Stomach (tissue), 4 donors: ENCODE measurements around the gene BMP7.

Source experiments
- EP300 ChIP-seq: sonication (generic); formaldehyde crosslinking; IDR thresholded peaks from one replicate; pipeline ENCODE4 v1.6.1; 2017; ENCODE audit warnings: antibody characterized with exemption
- POLR2A ChIP-seq, 4 donors: fragments of 450-650 bp; IDR thresholded peaks; one replicate each; pipeline ENCODE4 v1.6.1; 2016; ENCODE audit warnings: antibody characterized with exemption in 4 of 4, control low read depth in 2 of 4, mild to moderate bottlenecking in 1 of 4, moderate library complexity in 1 of 4
- POLR2AphosphoS5 ChIP-seq, 3 donors: sonication (generic); formaldehyde crosslinking; IDR thresholded peaks; one replicate each; pipeline ENCODE4 v1.6.1; 2016; ENCODE audit warnings: antibody characterized with exemption in 3 of 3
- TF ChIP-seq, protein P1 (sequence below), 7 experiments: fragments of 450-650 bp in 4 of 7; fragments of 200-600 bp in 3 of 7; sonication (generic) in 3 of 7; IDR thresholded peaks; one replicate each; pipeline ENCODE4 v1.5.1; 2016 to 2019; ENCODE audit warnings: antibody characterized with exemption in 7 of 7, control low read depth in 2 of 7, mild to moderate bottlenecking in 1 of 7

DNA sequence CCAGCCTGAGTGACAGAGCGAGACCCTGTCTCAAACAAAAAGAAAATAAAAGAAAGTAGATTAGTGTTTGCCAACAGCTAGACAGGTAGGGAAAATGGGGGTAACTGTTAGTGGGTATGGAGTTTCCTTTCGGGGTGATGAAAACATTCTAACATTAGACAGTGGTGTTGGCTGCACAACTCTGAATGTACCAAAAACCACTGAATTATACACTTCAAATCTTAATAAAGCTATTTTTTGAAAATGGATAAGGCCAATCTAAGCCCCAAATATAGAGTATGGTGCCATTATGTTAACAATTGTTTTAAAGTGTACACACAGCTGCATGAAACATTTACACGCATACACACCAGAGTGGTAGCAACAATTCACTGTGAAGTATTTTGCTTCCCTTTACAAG, 57.0 kb downstream of the BMP7 start:
- TF ChIP-seq POLR2AphosphoS5 (IDR thresholded peaks at IDR 0.05) (no peak), POLR2A (IDR thresholded peaks at IDR 0.05) (no peak), EP300 (no peak)
- TF ChIP-seq, protein P1, sequence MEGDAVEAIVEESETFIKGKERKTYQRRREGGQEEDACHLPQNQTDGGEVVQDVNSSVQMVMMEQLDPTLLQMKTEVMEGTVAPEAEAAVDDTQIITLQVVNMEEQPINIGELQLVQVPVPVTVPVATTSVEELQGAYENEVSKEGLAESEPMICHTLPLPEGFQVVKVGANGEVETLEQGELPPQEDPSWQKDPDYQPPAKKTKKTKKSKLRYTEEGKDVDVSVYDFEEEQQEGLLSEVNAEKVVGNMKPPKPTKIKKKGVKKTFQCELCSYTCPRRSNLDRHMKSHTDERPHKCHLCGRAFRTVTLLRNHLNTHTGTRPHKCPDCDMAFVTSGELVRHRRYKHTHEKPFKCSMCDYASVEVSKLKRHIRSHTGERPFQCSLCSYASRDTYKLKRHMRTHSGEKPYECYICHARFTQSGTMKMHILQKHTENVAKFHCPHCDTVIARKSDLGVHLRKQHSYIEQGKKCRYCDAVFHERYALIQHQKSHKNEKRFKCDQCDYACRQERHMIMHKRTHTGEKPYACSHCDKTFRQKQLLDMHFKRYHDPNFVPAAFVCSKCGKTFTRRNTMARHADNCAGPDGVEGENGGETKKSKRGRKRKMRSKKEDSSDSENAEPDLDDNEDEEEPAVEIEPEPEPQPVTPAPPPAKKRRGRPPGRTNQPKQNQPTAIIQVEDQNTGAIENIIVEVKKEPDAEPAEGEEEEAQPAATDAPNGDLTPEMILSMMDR (IDR thresholded peaks at IDR 0.05): no peak
